Effector memory CD8-positive, alpha-beta T cell (primary cell): ENCODE results near the gene STRN.
"Not testable (repeated sequence)": the region's sequence is repeated elsewhere in the genome, so short reads cannot be mapped to it uniquely, and the experiment has no call there.

ENCODE experiments used
- ATAC-seq: fragments of 150-1000 bp; cut with Tn5 transposase; replicated peaks from 2 replicates; pipeline ENCODE4 v1.10.0; 2021; ENCODE audit warnings: mild to moderate bottlenecking, moderate library complexity
- DNase-seq, 3 experiments: peaks; one replicate each; pipeline ENCODE4 v3.0.0; 2021
- H3K27ac Mint-ChIP-seq, 2 donors: one replicate each; pipeline ENCODE4 v1.8.0; 2022; ENCODE audit warnings: mild to moderate bottlenecking in 2 of 2, mixed read lengths in 2 of 2, moderate library complexity in 2 of 2
- H3K27me3 Mint-ChIP-seq, 2 donors: one replicate each; pipeline ENCODE4 v1.8.0; 2022; ENCODE audit warnings: mixed read lengths in 2 of 2
- H3K36me3 Mint-ChIP-seq: one replicate; pipeline ENCODE4 v1.8.0; 2022; ENCODE audit warnings: mild to moderate bottlenecking, moderate library complexity, mixed read lengths; ENCODE audit not compliant: insufficient read depth
- H3K4me1 Mint-ChIP-seq, 2 donors: one replicate each; pipeline ENCODE4 v1.8.0; 2022; ENCODE audit warnings: low read depth in 2 of 2, mixed read lengths in 2 of 2
- H3K4me3 Mint-ChIP-seq, 2 donors: one replicate each; pipeline ENCODE4 v1.8.0; 2022; ENCODE audit warnings: mild to moderate bottlenecking in 2 of 2, mixed read lengths in 2 of 2, moderate library complexity in 2 of 2
- H3K9me3 Mint-ChIP-seq, 2 donors: one replicate each; pipeline ENCODE4 v1.8.0; 2022; ENCODE audit warnings: mixed read lengths in 2 of 2

STRN gene

GRCh38 chr2:36951574-36951973 is 14.8 kb downstream of the STRN start:
- H3K27ac Mint-ChIP-seq, result peak overlapping the region in 1 of 2 donors; percentile 35
- no peak overlapping the region for H3K4me3 Mint-ChIP-seq
- no peaks in the 10 kb centered on the region for H3K9me3 Mint-ChIP-seq
- H3K27me3 Mint-ChIP-seq, result no peaks in the 10 kb centered on the region
- no peak for DNase-seq
- H3K36me3 Mint-ChIP-seq, result peaks cover 13% of the 10 kb centered on the region
- no peak for ATAC-seq
- peaks cover 29 to 50% of the 10 kb centered on the region in 2 donors for H3K4me1 Mint-ChIP-seq

GRCh38 chr2:36951027-36951518 is 15.3 kb downstream of the STRN start:
- DNase-seq (no peak), ATAC-seq (no peak)
- peak overlapping the region in 1 of 2 donors; percentile 35 for H3K27ac Mint-ChIP-seq
- no peaks in the 10 kb centered on the region for H3K27me3 Mint-ChIP-seq
- H3K4me3 Mint-ChIP-seq, result no peak overlapping the region
- no peaks in the 10 kb centered on the region for H3K9me3 Mint-ChIP-seq
- H3K4me1 Mint-ChIP-seq, result peaks cover 29 to 47% of the 10 kb centered on the region in 2 donors
- peaks cover 13% of the 10 kb centered on the region for H3K36me3 Mint-ChIP-seq

GRCh38 chr2:36949845-36950244 is 16.5 kb downstream of the STRN start:
- Mint-ChIP-seq H3K27ac (peak overlapping the region in 1 of 2 donors; percentile 73), H3K9me3 (no peaks in the 10 kb centered on the region), H3K27me3 (no peaks in the 10 kb centered on the region), H3K36me3 (peaks cover 13% of the 10 kb centered on the region), H3K4me3 (no peak overlapping the region), H3K4me1 (peaks cover 25 to 38% of the 10 kb centered on the region in 2 donors)
- ATAC-seq (no peak), DNase-seq (no peak)

- H3K36me3 Mint-ChIP-seq, H3K27ac Mint-ChIP-seq: not testable (repeated sequence)
- H3K4me1 Mint-ChIP-seq, result peaks cover 13 to 18% of the 10 kb centered on the region in 2 donors
Measured at GRCh38 chr2:36945240-36945639, 21.1 kb downstream of the STRN start.

GRCh38 chr2:36941867-36942266 is 24.5 kb downstream of the STRN start:
- ATAC-seq (no peak), DNase-seq (no peak)
- Mint-ChIP-seq H3K4me1 (peaks cover 1 to 13% of the 10 kb centered on the region in 2 donors), H3K27me3 (no peaks in the 10 kb centered on the region), H3K27ac (no peak overlapping the region), H3K4me3 (no peak overlapping the region), H3K36me3 (peaks cover under 1% of the 10 kb centered on the region), H3K9me3 (no peaks in the 10 kb centered on the region)

More at GRCh38 chr2:36945240-36945639, 21.1 kb downstream of the STRN start:
- not testable (repeated sequence) for DNase-seq, H3K4me3 Mint-ChIP-seq, ATAC-seq, H3K9me3 Mint-ChIP-seq, H3K27me3 Mint-ChIP-seq

GRCh38 chr2:36936526-36936925 is 29.8 kb downstream of the STRN start:
- DNase-seq, H3K9me3 Mint-ChIP-seq, H3K27me3 Mint-ChIP-seq, H3K36me3 Mint-ChIP-seq, ATAC-seq, H3K4me3 Mint-ChIP-seq: not testable (repeated sequence)
- Mint-ChIP-seq H3K4me1 (peaks cover 9 to 30% of the 10 kb centered on the region in 2 donors), H3K27ac (peak overlapping the region in 1 of 2 donors; percentile 70)

- H3K27ac Mint-ChIP-seq, result peak overlapping the region in 1 of 2 donors; percentile 71
- not testable (repeated sequence) for H3K36me3 Mint-ChIP-seq, ATAC-seq
Measured at GRCh38 chr2:36931688-36932087, 34.6 kb downstream of the STRN start.

GRCh38 chr2:36930787-36931410 is 35.4 kb downstream of the STRN start:
- not testable (repeated sequence) for DNase-seq, H3K9me3 Mint-ChIP-seq, H3K27me3 Mint-ChIP-seq, ATAC-seq, H3K4me3 Mint-ChIP-seq, H3K36me3 Mint-ChIP-seq
- Mint-ChIP-seq H3K4me1 (peaks cover 20 to 36% of the 10 kb centered on the region in 2 donors), H3K27ac (peak overlapping the region; percentile 41 to 87)

More at GRCh38 chr2:36931688-36932087, 34.6 kb downstream of the STRN start:
- H3K27me3 Mint-ChIP-seq, DNase-seq, H3K4me3 Mint-ChIP-seq, H3K9me3 Mint-ChIP-seq: not testable (repeated sequence)
- peaks cover 16 to 31% of the 10 kb centered on the region in 2 donors for H3K4me1 Mint-ChIP-seq

- not testable (repeated sequence) for ATAC-seq, H3K9me3 Mint-ChIP-seq, DNase-seq, H3K27me3 Mint-ChIP-seq
- Mint-ChIP-seq H3K27ac (peak overlapping the region; percentile 82 to 91), H3K4me3 (peak overlapping the region; percentile 6 to 39), H3K4me1 (peaks cover 17 to 34% of the 10 kb centered on the region in 2 donors), H3K36me3 (peaks cover 23% of the 10 kb centered on the region)
Measured at GRCh38 chr2:36926175-36927132, 39.9 kb downstream of the STRN start.

GRCh38 chr2:36922629-36923028 is 43.7 kb downstream of the STRN start:
- DNase-seq, H3K4me3 Mint-ChIP-seq, H3K9me3 Mint-ChIP-seq, H3K27me3 Mint-ChIP-seq, ATAC-seq, H3K27ac Mint-ChIP-seq: not testable (repeated sequence)
- Mint-ChIP-seq H3K4me1 (peaks cover 13 to 30% of the 10 kb centered on the region in 2 donors), H3K36me3 (peaks cover 23% of the 10 kb centered on the region)

- peaks cover 12 to 27% of the 10 kb centered on the region in 2 donors for H3K4me1 Mint-ChIP-seq
- ATAC-seq, result no peak
- no peak overlapping the region for H3K4me3 Mint-ChIP-seq
- H3K36me3 Mint-ChIP-seq, result peaks cover 23% of the 10 kb centered on the region
- H3K9me3 Mint-ChIP-seq, result no peaks in the 10 kb centered on the region
- no peak for DNase-seq
- H3K27me3 Mint-ChIP-seq, result no peaks in the 10 kb centered on the region
- H3K27ac Mint-ChIP-seq, result no peak overlapping the region
Measured at GRCh38 chr2:36921984-36922383, 44.4 kb downstream of the STRN start.

GRCh38 chr2:36919041-36919837 is 47.1 kb downstream of the STRN start:
- no peak overlapping the region for H3K27ac Mint-ChIP-seq
- H3K9me3 Mint-ChIP-seq, result no peaks in the 10 kb centered on the region
- peaks cover 6 to 15% of the 10 kb centered on the region in 2 donors for H3K4me1 Mint-ChIP-seq
- H3K4me3 Mint-ChIP-seq, result no peak overlapping the region
- DNase-seq (no peak), ATAC-seq (no peak)
- peaks cover 8% of the 10 kb centered on the region for H3K36me3 Mint-ChIP-seq
- H3K27me3 Mint-ChIP-seq, result no peaks in the 10 kb centered on the region

- H3K27ac Mint-ChIP-seq, result no peak overlapping the region
- no peaks in the 10 kb centered on the region for H3K36me3 Mint-ChIP-seq
- DNase-seq (no peak), ATAC-seq (no peak)
- H3K4me3 Mint-ChIP-seq, result no peak overlapping the region
- no peaks in the 10 kb centered on the region for H3K27me3 Mint-ChIP-seq
- H3K4me1 Mint-ChIP-seq, result peaks cover 6 to 15% of the 10 kb centered on the region in 2 donors
- H3K9me3 Mint-ChIP-seq, result no peaks in the 10 kb centered on the region
Measured at GRCh38 chr2:36918307-36918706, 48.0 kb downstream of the STRN start.
